Liver (tissue), 9 donors: ENCODE data around the gene PBLD. TPM values are rescaled to one million over a fixed set of nuclear protein-coding genes. Genes with fewer than 3 reads are reported as not detected.

Source experiments
- DNase-seq: peaks from one replicate; pipeline ENCODE4 v3.0.0-alpha.2; 2017; ENCODE audit warnings: low spot score
- H3K27ac ChIP-seq, 2 donors: one replicate each; pipeline ENCODE4 v1.7.0; 2013; ENCODE audit warnings: inconsistent platforms in 2 of 2, low read length in 2 of 2, control low read depth in 1 of 2, low read depth in 1 of 2, mild to moderate bottlenecking in 1 of 2
- H3K27me3 ChIP-seq, 4 donors: one replicate each; pipeline versions ENCODE4 v1.6.1 to v1.7.0; 2013; ENCODE audit warnings: low read length in 3 of 4, inconsistent platforms in 1 of 4, mild to moderate bottlenecking in 1 of 4, moderate library complexity in 1 of 4; ENCODE audit not compliant: control insufficient read depth in 4 of 4, insufficient read depth in 4 of 4
- H3K36me3 ChIP-seq, 4 donors: one replicate each; pipeline versions ENCODE4 v1.6.1 to v1.7.0; 2013; ENCODE audit warnings: low read length in 3 of 4, mild to moderate bottlenecking in 3 of 4, low read depth in 1 of 4, moderate library complexity in 1 of 4; ENCODE audit not compliant: control insufficient read depth in 4 of 4, insufficient read depth in 3 of 4
- H3K4me1 ChIP-seq, 4 donors: one replicate each; pipeline versions ENCODE4 v1.6.1 to v1.7.0; 2013; ENCODE audit warnings: low read length in 3 of 4, mild to moderate bottlenecking in 3 of 4, moderate library complexity in 1 of 4; ENCODE audit not compliant: control insufficient read depth in 4 of 4, insufficient read depth in 4 of 4
- H3K4me3 ChIP-seq, 3 donors: one replicate each; pipeline versions ENCODE4 v1.6.1 to v1.7.0; 2013; ENCODE audit warnings: low read length in 3 of 3, control low read depth in 1 of 3, low read depth in 1 of 3, mild to moderate bottlenecking in 1 of 3
- H3K9ac ChIP-seq, 2 donors: one replicate each; pipeline ENCODE4 v1.7.0; 2013; ENCODE audit warnings: low read length in 2 of 2, mild to moderate bottlenecking in 2 of 2, moderate library complexity in 2 of 2, control low read depth in 1 of 2, low read depth in 1 of 2
- H3K9me3 ChIP-seq, 4 donors: one replicate each; pipeline versions ENCODE4 v1.6.1 to v1.7.0; 2013; ENCODE audit warnings: low read length in 3 of 4; ENCODE audit not compliant: control insufficient read depth in 4 of 4
- EGR1 ChIP-seq, 2 donors: IDR thresholded peaks; 2 replicates each; pipeline ENCODE4 v1.6.1; 2016 to 2018; ENCODE audit warnings: antibody characterized with exemption in 2 of 2, low read depth in 2 of 2
- FOXA1 ChIP-seq: IDR thresholded peaks from 2 replicates; pipeline ENCODE4 v1.6.1; 2016; ENCODE audit warnings: antibody characterized with exemption
- FOXA2 ChIP-seq: IDR thresholded peaks from 2 replicates; pipeline ENCODE4 v1.6.1; 2016; ENCODE audit warnings: antibody characterized with exemption
- GABPA ChIP-seq, 2 donors: IDR thresholded peaks in 1 of 2; conservative IDR thresholded peaks in 1 of 2; 2 replicates each; pipeline ENCODE4 v1.6.1; 2016; ENCODE audit warnings: antibody characterized with exemption in 2 of 2, mild to moderate bottlenecking in 1 of 2, moderate library complexity in 1 of 2
- HNF4A ChIP-seq, 2 donors: conservative IDR thresholded peaks; 2 replicates each; pipeline ENCODE4 v1.6.1; 2016; ENCODE audit warnings: antibody characterized with exemption in 2 of 2, mild to moderate bottlenecking in 2 of 2
- HNF4G ChIP-seq: IDR thresholded peaks from 2 replicates; pipeline ENCODE4 v1.6.1; 2016; ENCODE audit warnings: antibody characterized with exemption
- JUND ChIP-seq, 2 donors: IDR thresholded peaks; 2 replicates each; pipeline ENCODE4 v1.6.1; 2016; ENCODE audit warnings: antibody characterized with exemption in 2 of 2
- NR2F2 ChIP-seq: IDR thresholded peaks from 2 replicates; pipeline ENCODE4 v1.6.1; 2016; ENCODE audit warnings: antibody characterized with exemption
- RAD21 ChIP-seq, 2 donors: IDR thresholded peaks; 2 replicates each; pipeline ENCODE4 v1.6.1; 2016; ENCODE audit warnings: antibody characterized with exemption in 2 of 2, mild to moderate bottlenecking in 2 of 2
- RXRA ChIP-seq, 2 donors: IDR thresholded peaks; 2 replicates each; pipeline ENCODE4 v1.6.1; 2017 to 2018; ENCODE audit warnings: antibody characterized with exemption in 2 of 2, mild to moderate bottlenecking in 1 of 2
- SP1 ChIP-seq: IDR thresholded peaks from 2 replicates; pipeline ENCODE4 v1.6.1; 2018; ENCODE audit warnings: antibody characterized with exemption, mild to moderate bottlenecking
- TAF1 ChIP-seq: conservative IDR thresholded peaks from 2 replicates; pipeline ENCODE4 v1.6.1; 2016; ENCODE audit warnings: antibody characterized with exemption, mild to moderate bottlenecking
- YY1 ChIP-seq: IDR thresholded peaks from 2 replicates; pipeline ENCODE4 v1.6.1; 2016; ENCODE audit warnings: antibody characterized with exemption, mild to moderate bottlenecking
- ZBTB33 ChIP-seq: IDR thresholded peaks from 2 replicates; pipeline ENCODE4 v1.6.1; 2016; ENCODE audit warnings: antibody characterized with exemption
- WGBS: extraction: QIAGEN DNeasy Blood & Tissue Kit; methylation state at CpG from one replicate; pipeline ENCODE4 v1.1.7; 2013; 5-methylcytosine and 5-hydroxymethylcytosine counted together
- polyA plus RNA-seq, 2 donors: library from polyadenylated mRNA; stranded (reverse) in 1 of 2; unstranded in 1 of 2; fragments of 200-250 nt in 1 of 2; fragments of >200 nt in 1 of 2; fragmentation: Nextera tagmentation in 1 of 2; extraction: Ambion mirVana in 1 of 2; gene quantifications; one replicate each; pipeline versions ENCODE4 v1.2.1 to v1.2.3, GENCODE V29; 2013 to 2015
- total RNA-seq, 2 donors: library from RNA; depleted of rRNA; stranded (reverse); fragments of >200 nt; gene quantifications; one replicate each; pipeline ENCODE4 v1.2.3, GENCODE V29; 2014
- TF ChIP-seq, protein P1 (sequence below): fragments of 150-350 bp; IDR thresholded peaks from 2 replicates; pipeline ENCODE4 v1.5.1; 2017; ENCODE audit warnings: improper control_type of control experiment, low read depth, low read length; ENCODE audit not compliant: missing input control
- TF ChIP-seq, protein P2 (sequence below): IDR thresholded peaks from 2 replicates; pipeline ENCODE4 v1.6.1; 2016; ENCODE audit warnings: antibody characterized with exemption
- TF ChIP-seq, protein P3 (sequence below): IDR thresholded peaks from 2 replicates; pipeline ENCODE4 v1.6.1; 2016; ENCODE audit warnings: antibody characterized with exemption
- TF ChIP-seq, protein P4 (sequence below): IDR thresholded peaks from 2 replicates; pipeline ENCODE4 v1.6.1; 2016; ENCODE audit warnings: antibody characterized with exemption, mild to moderate bottlenecking
- donor health status: healthy.
- donor health status: healthy.
- donor health status: healthy.
- donor health status: healthy.
- donor health status: healthy.

PBLD gene
- total and polyA plus RNA-seq, 4 donors: 63.3 to 175 (median 103) TPM

GRCh38 chr10:68303849-68304412 lies 28.8 kb downstream of the PBLD start:
- WGBS: 29% methylated on average over 7 of the region's 7 CpGs

More at GRCh38 chr10:68303849-68304412, 28.8 kb downstream of the PBLD start:
- Histone ChIP-seq H3K27ac (peak overlapping the region; percentile 22 to 65), H3K4me1 (peaks cover 8 to 40% (median 28%) of the 10 kb centered on the region in 4 donors), H3K27me3 (no peaks in the 10 kb centered on the region), H3K9ac (peak overlapping the region in 1 of 2 donors; percentile 42), H3K9me3 (no peaks in the 10 kb centered on the region), H3K36me3 (peaks cover 0 to 3% (median 0%) of the 10 kb centered on the region in 4 donors), H3K4me3 (peak overlapping the region in 2 of 3 donors; percentile 18 to 32)
- peak; percentile 45 for DNase-seq
- TF ChIP-seq NR2F2 (peak; percentile 89), SP1 (peak; percentile 86), EGR1 (IDR thresholded peaks at IDR 0.05; ENCODE audit: low read depth in 2 of 2) (no peak), FOXA2 (peak; percentile 56), YY1 (peak; percentile 87), FOXA1 (peak; percentile 39), RXRA (IDR thresholded peaks at IDR 0.05) (peak; percentile 92 to 95), ZBTB33 (peak; percentile 65), GABPA (IDR thresholded peaks at IDR 0.05 in 1 of 2, conservative IDR thresholded peaks at IDR 0.05 in 1 of 2) (no peak), HNF4A (conservative IDR thresholded peaks at IDR 0.05) (peak; percentile 96 to 97), TAF1 (peak; percentile 64), RAD21 (IDR thresholded peaks at IDR 0.05) (peak; percentile 36 to 55), HNF4G (peak; percentile 92), JUND (IDR thresholded peaks at IDR 0.05) (peak; percentile 60 to 85)
- TF ChIP-seq, protein P1, sequence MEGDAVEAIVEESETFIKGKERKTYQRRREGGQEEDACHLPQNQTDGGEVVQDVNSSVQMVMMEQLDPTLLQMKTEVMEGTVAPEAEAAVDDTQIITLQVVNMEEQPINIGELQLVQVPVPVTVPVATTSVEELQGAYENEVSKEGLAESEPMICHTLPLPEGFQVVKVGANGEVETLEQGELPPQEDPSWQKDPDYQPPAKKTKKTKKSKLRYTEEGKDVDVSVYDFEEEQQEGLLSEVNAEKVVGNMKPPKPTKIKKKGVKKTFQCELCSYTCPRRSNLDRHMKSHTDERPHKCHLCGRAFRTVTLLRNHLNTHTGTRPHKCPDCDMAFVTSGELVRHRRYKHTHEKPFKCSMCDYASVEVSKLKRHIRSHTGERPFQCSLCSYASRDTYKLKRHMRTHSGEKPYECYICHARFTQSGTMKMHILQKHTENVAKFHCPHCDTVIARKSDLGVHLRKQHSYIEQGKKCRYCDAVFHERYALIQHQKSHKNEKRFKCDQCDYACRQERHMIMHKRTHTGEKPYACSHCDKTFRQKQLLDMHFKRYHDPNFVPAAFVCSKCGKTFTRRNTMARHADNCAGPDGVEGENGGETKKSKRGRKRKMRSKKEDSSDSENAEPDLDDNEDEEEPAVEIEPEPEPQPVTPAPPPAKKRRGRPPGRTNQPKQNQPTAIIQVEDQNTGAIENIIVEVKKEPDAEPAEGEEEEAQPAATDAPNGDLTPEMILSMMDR: no peak
- TF ChIP-seq, protein P2, sequence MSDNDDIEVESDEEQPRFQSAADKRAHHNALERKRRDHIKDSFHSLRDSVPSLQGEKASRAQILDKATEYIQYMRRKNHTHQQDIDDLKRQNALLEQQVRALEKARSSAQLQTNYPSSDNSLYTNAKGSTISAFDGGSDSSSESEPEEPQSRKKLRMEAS: peak; percentile 63
- TF ChIP-seq, protein P3, sequence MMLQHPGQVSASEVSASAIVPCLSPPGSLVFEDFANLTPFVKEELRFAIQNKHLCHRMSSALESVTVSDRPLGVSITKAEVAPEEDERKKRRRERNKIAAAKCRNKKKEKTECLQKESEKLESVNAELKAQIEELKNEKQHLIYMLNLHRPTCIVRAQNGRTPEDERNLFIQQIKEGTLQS: no peak
- TF ChIP-seq, protein P4, sequence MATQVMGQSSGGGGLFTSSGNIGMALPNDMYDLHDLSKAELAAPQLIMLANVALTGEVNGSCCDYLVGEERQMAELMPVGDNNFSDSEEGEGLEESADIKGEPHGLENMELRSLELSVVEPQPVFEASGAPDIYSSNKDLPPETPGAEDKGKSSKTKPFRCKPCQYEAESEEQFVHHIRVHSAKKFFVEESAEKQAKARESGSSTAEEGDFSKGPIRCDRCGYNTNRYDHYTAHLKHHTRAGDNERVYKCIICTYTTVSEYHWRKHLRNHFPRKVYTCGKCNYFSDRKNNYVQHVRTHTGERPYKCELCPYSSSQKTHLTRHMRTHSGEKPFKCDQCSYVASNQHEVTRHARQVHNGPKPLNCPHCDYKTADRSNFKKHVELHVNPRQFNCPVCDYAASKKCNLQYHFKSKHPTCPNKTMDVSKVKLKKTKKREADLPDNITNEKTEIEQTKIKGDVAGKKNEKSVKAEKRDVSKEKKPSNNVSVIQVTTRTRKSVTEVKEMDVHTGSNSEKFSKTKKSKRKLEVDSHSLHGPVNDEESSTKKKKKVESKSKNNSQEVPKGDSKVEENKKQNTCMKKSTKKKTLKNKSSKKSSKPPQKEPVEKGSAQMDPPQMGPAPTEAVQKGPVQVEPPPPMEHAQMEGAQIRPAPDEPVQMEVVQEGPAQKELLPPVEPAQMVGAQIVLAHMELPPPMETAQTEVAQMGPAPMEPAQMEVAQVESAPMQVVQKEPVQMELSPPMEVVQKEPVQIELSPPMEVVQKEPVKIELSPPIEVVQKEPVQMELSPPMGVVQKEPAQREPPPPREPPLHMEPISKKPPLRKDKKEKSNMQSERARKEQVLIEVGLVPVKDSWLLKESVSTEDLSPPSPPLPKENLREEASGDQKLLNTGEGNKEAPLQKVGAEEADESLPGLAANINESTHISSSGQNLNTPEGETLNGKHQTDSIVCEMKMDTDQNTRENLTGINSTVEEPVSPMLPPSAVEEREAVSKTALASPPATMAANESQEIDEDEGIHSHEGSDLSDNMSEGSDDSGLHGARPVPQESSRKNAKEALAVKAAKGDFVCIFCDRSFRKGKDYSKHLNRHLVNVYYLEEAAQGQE: peak; percentile 70
